Uterus (tissue), 4 donors: ENCODE data around the gene ATP11A. TPM values are rescaled to one million over a fixed set of nuclear protein-coding genes. Genes with fewer than 3 reads are reported as not detected.

Source experiments
- DNase-seq, 2 donors: peaks; one replicate each; pipeline ENCODE4 v3.0.0-alpha.2; 2019 to 2020
- H3K27ac ChIP-seq, 2 donors: fragments of 200-600 bp; sonication (generic); 1 replicate in 1 of 2; 2 replicates in 1 of 2; pipeline ENCODE4 v1.5.1; 2016 to 2018
- H3K27me3 ChIP-seq, 2 donors: fragments of 200-600 bp; sonication (generic); one replicate each; pipeline ENCODE4 v1.5.1; 2018 to 2019; ENCODE audit warnings: control low read depth in 1 of 2
- H3K36me3 ChIP-seq, 2 donors: fragments of 200-600 bp; sonication (generic); one replicate each; pipeline ENCODE4 v1.5.1; 2019; ENCODE audit warnings: control low read depth in 1 of 2
- H3K4me1 ChIP-seq, 2 donors: fragments of 200-600 bp; sonication (generic); one replicate each; pipeline ENCODE4 v1.5.1; 2018 to 2019; ENCODE audit warnings: control low read depth in 1 of 2
- H3K4me3 ChIP-seq, 2 donors: fragments of 200-600 bp; sonication (generic); 1 replicate in 1 of 2; 2 replicates in 1 of 2; pipeline ENCODE4 v1.5.1; 2018 to 2019; ENCODE audit warnings: mild to moderate bottlenecking in 1 of 2
- H3K9me3 ChIP-seq, 2 donors: fragments of 200-600 bp; sonication (generic); one replicate each; pipeline ENCODE4 v1.5.1; 2019; ENCODE audit warnings: control low read depth in 1 of 2
- POLR2A ChIP-seq, 2 donors: fragments of 450-650 bp; IDR thresholded peaks; one replicate each; pipeline ENCODE4 v1.6.1; 2016; ENCODE audit warnings: antibody characterized with exemption in 2 of 2, mild to moderate bottlenecking in 1 of 2, moderate library complexity in 1 of 2
- intact Hi-C: fragments of 100-400 bp; cut with DNase I; formaldehyde crosslinking; loops from one replicate; pipeline ENCODE4 v1.15.1; 2023; ENCODE audit warnings: low total_unique reads
- total RNA-seq, 4 donors: library from RNA; depleted of rRNA in 3 of 4; stranded (reverse); fragments of >200 nt in 3 of 4; gene quantifications; one replicate each; pipeline versions ENCODE4 v1.1.0 to v1.2.4, GENCODE V29; 2014 to 2023
- TF ChIP-seq, protein P1 (sequence below), 4 experiments: fragments of 200-600 bp in 2 of 4; fragments of 450-650 bp in 2 of 4; sonication (generic) in 2 of 4; IDR thresholded peaks; one replicate each; pipeline ENCODE4 v1.5.1; 2016 to 2019; ENCODE audit warnings: antibody characterized with exemption in 4 of 4, mild to moderate bottlenecking in 2 of 4, moderate library complexity in 1 of 4
- donor health status: DM: yes; HTN: yes; CAD: no.

The ATP11A gene
- total RNA-seq, 4 donors from 2014 or later: 12.8 to 149 (median 22.8) TPM

DNA sequence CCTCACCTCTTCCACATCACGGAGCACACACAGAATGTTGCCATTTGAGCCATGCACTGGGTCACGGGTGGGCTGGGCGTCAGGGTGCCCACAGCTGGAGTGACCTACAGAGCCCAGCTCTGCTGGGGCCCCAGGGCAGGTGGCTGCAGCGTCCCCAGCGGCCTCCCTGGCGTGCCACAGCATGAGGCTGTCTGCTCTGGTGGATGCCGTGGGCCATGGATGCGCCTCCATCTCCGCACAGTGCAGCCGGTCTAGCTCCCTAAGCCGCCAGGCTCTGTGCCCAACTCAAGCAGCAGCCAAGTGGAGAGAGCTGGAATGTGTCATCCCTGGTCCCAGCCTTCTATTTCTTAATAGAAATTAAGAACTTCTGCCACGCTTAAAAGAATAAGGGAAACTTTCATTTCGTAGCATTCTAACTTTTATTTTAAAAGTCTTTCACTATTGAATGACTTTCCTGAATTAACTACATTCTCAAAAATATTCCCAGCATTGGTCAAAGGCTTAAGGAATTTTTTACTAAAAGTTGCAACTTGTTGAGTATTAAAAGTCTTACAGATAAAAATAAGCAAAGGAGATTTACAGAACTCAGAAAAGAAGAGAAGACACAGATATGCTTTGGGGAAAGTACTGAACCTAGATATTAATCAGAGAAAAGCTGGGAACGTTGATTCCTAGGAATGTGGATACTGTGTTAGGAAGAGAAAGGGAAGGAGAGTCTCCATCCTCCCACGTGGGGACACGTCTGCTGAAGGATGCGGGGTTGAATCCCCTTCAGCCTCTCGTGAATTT is 59.3 kb downstream of the ATP11A start:
- TF ChIP-seq, protein P1, sequence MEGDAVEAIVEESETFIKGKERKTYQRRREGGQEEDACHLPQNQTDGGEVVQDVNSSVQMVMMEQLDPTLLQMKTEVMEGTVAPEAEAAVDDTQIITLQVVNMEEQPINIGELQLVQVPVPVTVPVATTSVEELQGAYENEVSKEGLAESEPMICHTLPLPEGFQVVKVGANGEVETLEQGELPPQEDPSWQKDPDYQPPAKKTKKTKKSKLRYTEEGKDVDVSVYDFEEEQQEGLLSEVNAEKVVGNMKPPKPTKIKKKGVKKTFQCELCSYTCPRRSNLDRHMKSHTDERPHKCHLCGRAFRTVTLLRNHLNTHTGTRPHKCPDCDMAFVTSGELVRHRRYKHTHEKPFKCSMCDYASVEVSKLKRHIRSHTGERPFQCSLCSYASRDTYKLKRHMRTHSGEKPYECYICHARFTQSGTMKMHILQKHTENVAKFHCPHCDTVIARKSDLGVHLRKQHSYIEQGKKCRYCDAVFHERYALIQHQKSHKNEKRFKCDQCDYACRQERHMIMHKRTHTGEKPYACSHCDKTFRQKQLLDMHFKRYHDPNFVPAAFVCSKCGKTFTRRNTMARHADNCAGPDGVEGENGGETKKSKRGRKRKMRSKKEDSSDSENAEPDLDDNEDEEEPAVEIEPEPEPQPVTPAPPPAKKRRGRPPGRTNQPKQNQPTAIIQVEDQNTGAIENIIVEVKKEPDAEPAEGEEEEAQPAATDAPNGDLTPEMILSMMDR (IDR thresholded peaks at IDR 0.05): no peak
- no peak for TF ChIP-seq POLR2A (IDR thresholded peaks at IDR 0.05)
- no peaks in the 10 kb centered on the region for H3K36me3 ChIP-seq
- no peaks in the 10 kb centered on the region for H3K27me3 ChIP-seq
- H3K27ac ChIP-seq: peak overlapping the region; percentile 62 to 66
- peak; percentile 61 to 70 for DNase-seq
- H3K4me1 ChIP-seq: peaks cover 9 to 13% of the 10 kb centered on the region in 2 donors
- H3K9me3 ChIP-seq: no peaks in the 10 kb centered on the region
- intact Hi-C loops: no loop called here
- no peak overlapping the region for H3K4me3 ChIP-seq

DNA sequence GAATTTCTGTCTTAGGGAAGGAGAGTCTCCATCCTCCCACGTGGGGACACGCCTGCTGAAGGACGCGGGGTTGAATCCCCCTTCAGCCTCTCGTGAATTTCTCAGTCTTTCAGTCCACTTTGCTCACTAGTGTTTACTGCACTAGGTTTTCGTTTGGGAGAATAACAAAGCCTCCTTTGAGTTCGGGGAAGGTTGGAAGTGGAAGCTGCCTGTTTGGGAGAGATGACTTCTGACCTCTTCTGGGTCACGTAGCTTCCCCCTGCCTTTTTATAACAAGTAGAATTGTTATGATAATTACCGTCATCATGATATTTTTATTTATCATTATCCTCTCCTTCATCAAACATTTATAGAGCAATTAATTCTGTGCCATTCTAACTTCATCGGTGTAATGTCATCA is 60.7 kb downstream of the ATP11A start:
- H3K36me3 ChIP-seq: no peaks in the 10 kb centered on the region
- no peak for DNase-seq
- no peak overlapping the region for H3K4me3 ChIP-seq
- peaks cover 9 to 18% of the 10 kb centered on the region in 2 donors for H3K4me1 ChIP-seq
- H3K9me3 ChIP-seq: no peaks in the 10 kb centered on the region
- TF ChIP-seq POLR2A (IDR thresholded peaks at IDR 0.05): no peak
- TF ChIP-seq, protein P1 (IDR thresholded peaks at IDR 0.05): no peak
- intact Hi-C loops: no loop called here
- no peak overlapping the region for H3K27ac ChIP-seq
- H3K27me3 ChIP-seq: no peaks in the 10 kb centered on the region

- no peaks in the 10 kb centered on the region for H3K27me3 ChIP-seq
- H3K36me3 ChIP-seq: no peaks in the 10 kb centered on the region
- DNase-seq: no peak
- no peak overlapping the region for H3K27ac ChIP-seq
- no peak overlapping the region for H3K4me3 ChIP-seq
- intact Hi-C loops: no loop called here
- TF ChIP-seq POLR2A (IDR thresholded peaks at IDR 0.05): no peak
- TF ChIP-seq, protein P1 (IDR thresholded peaks at IDR 0.05): no peak
- peaks cover 9 to 18% of the 10 kb centered on the region in 2 donors for H3K4me1 ChIP-seq
- H3K9me3 ChIP-seq: no peaks in the 10 kb centered on the region
Measured at GRCh38 chr13:112751617-112752016, 61.8 kb downstream of the ATP11A start.

DNA sequence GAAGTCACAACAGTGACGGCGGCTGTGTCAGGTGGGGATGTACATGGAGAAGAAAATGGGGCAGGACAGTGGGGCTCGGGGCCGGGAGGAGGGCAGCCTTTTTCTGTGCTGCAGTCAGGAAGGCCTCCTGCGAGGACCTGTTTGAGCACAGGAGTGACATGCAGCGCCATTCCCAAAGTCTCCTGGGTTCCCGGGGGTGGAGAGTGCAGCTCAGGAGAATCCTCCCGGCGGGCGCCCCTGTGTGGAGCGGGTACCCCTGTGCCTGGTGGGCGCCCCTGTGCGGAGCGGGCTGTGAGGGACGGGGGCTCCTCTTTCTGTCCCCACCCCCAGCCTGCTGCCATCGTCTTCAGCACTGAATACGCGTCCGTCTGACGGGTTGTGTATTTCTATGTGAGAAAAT is 62.4 kb downstream of the ATP11A start:
- TF ChIP-seq, protein P1 (IDR thresholded peaks at IDR 0.05): no peak
- TF ChIP-seq POLR2A (IDR thresholded peaks at IDR 0.05): no peak
- Histone ChIP-seq H3K27ac (peak overlapping the region; percentile 59 to 73), H3K36me3 (no peaks in the 10 kb centered on the region), H3K27me3 (no peaks in the 10 kb centered on the region), H3K9me3 (no peaks in the 10 kb centered on the region), H3K4me3 (no peak overlapping the region), H3K4me1 (peaks cover 9 to 18% of the 10 kb centered on the region in 2 donors)
- intact Hi-C loops: no loop called here
- no peak for DNase-seq

GRCh38 chr13:112752711-112753541 is 63.1 kb downstream of the ATP11A start:
- TF ChIP-seq POLR2A (IDR thresholded peaks at IDR 0.05): no peak
- TF ChIP-seq, protein P1 (IDR thresholded peaks at IDR 0.05): no peak
- no peaks in the 10 kb centered on the region for H3K27me3 ChIP-seq
- peak overlapping the region; percentile 59 to 73 for H3K27ac ChIP-seq
- no peak overlapping the region for H3K4me3 ChIP-seq
- H3K4me1 ChIP-seq: peaks cover 9 to 18% of the 10 kb centered on the region in 2 donors
- DNase-seq: peak; percentile 64 to 73
- intact Hi-C loops: no loop called here
- H3K36me3 ChIP-seq: no peaks in the 10 kb centered on the region
- H3K9me3 ChIP-seq: no peaks in the 10 kb centered on the region
